ENCODE results near the gene SERINC3. TPM values are rescaled to one million over a fixed set of nuclear protein-coding genes. Genes with fewer than 3 reads are reported as not detected.

SERINC3 gene
- total and polyA plus RNA-seq, 2 of the 13 experiments (the other 11 are each of a cell fraction or from before 2014, with no cell fraction given): 82.0 to 226 TPM

DNA sequence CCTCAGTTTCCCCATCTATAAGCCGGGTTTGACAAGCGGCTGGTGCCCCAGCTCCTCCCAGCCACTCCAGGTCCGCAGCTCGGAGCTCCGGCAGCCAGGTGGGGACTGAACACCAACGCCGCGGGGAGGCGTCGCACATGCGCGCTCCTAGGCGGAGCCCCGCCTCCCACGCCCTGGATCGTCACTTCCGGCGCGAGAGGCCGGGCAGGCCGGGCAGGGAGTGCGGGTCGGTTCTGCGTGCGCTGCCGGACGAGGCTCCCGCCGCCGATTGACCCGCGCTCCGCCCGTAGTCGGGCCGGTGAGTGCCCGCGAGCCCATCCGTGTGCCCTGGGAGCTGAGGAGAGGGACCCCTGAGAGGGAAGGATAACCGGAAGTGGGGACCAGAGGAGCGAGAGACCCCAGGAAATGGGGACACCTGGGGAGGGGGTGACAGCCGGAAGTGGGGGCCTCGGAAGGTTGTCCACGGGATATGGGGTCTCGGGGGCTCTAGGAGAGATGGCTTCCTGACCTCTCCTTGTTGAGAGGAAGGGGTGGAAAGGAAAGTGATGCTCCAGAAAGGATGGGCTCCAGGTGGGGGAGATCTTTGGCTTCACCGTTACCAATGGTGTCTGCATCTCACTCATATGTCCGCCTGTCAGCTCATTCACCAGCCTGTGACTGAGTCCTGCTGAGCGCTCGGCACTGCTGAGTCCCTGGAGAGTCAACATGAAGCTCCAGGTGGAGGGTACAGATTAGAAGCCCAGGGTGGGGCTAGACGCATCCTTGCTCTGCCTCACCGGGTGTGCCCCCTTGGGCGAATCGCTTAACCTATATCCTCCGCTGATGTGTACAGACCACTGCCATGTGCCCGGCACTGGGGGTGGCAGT lies 45.9 kb downstream of the SERINC3 start, which contains the start of gene TTPAL (continued):
- TF ChIP-seq KLF13 (CRISPR knock-in tag; IDR thresholded peaks at IDR 0.05): peak; percentile 92
- TF ChIP-seq ZC3H4 (CRISPR knock-in tag; IDR thresholded peaks at IDR 0.05; ENCODE audit: borderline replicate concordance): no peak; the same call in none of the 2 replicates
- TF ChIP-seq EEA1 (CRISPR knock-in tag; IDR thresholded peaks at IDR 0.05; ENCODE audit: borderline replicate concordance): peak; percentile 98
- peak; percentile 90; the same call in 1 of the 2 replicates for TF ChIP-seq ZNF724P (CRISPR knock-in tag; IDR thresholded peaks at IDR 0.05; ENCODE audit: borderline replicate concordance)
- TF ChIP-seq, protein P1, sequence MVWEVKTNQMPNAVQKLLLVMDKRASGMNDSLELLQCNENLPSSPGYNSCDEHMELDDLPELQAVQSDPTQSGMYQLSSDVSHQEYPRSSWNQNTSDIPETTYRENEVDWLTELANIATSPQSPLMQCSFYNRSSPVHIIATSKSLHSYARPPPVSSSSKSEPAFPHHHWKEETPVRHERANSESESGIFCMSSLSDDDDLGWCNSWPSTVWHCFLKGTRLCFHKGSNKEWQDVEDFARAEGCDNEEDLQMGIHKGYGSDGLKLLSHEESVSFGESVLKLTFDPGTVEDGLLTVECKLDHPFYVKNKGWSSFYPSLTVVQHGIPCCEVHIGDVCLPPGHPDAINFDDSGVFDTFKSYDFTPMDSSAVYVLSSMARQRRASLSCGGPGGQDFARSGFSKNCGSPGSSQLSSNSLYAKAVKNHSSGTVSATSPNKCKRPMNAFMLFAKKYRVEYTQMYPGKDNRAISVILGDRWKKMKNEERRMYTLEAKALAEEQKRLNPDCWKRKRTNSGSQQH (CRISPR knock-in tag; IDR thresholded peaks at IDR 0.05; ENCODE audit: low read depth): peak; percentile 89
- peak; percentile 76; the same call in 1 of the 2 replicates for TF ChIP-seq ZNF296 (CRISPR knock-in tag; conservative IDR thresholded peaks at IDR 0.05)
- TF ChIP-seq BRD4 (CRISPR knock-in tag; IDR thresholded peaks at IDR 0.05): peak; percentile 91
- TF ChIP-seq SP4 (CRISPR knock-in tag; IDR thresholded peaks at IDR 0.05): peak; percentile 96
- peak; percentile 88 for TF ChIP-seq NR2C2 (CRISPR knock-in tag; IDR thresholded peaks at IDR 0.05; ENCODE audit: borderline replicate concordance)
- TF ChIP-seq DRAP1 (CRISPR knock-in tag; IDR thresholded peaks at IDR 0.05): peak; percentile 94
- TF ChIP-seq ZNF672 (CRISPR knock-in tag; IDR thresholded peaks at IDR 0.05): no peak
- peak; percentile 99 for TF ChIP-seq ZNF776 (CRISPR knock-in tag; IDR thresholded peaks at IDR 0.05)
- 0 out of 2 replicates have a peak, but pooled peaks have one; percentile 27 for TF ChIP-seq ZNF644 (CRISPR knock-in tag; IDR thresholded peaks at IDR 0.05; ENCODE audit: low read depth)
- peak; percentile 95 for TF ChIP-seq HNF1B (CRISPR knock-in tag; IDR thresholded peaks at IDR 0.05)
- peak; percentile 99 for TF ChIP-seq ZNF772 (CRISPR knock-in tag; IDR thresholded peaks at IDR 0.05)
- peak; percentile 99 for TF ChIP-seq ZNF552 (CRISPR knock-in tag; IDR thresholded peaks at IDR 0.05; ENCODE audit: borderline replicate concordance)
- no peak for TF ChIP-seq ZNF10 (CRISPR knock-in tag; IDR thresholded peaks at IDR 0.05; ENCODE audit: borderline replicate concordance, low read depth)
- peak; percentile 79; the same call in 1 of the 2 replicates for TF ChIP-seq ZNF142 (CRISPR knock-in tag; IDR thresholded peaks at IDR 0.05)
